Uterus (tissue), 4 donors: ENCODE results near the gene DPY19L3. TPM values are rescaled to one million over a fixed set of nuclear protein-coding genes. Genes with fewer than 3 reads are reported as not detected.

Experiments
- DNase-seq, 2 donors: peaks; one replicate each; pipeline ENCODE4 v3.0.0-alpha.2; 2019 to 2020
- H3K27ac ChIP-seq, 2 donors: fragments of 200-600 bp; sonication (generic); 1 replicate in 1 of 2; 2 replicates in 1 of 2; pipeline ENCODE4 v1.5.1; 2016 to 2018
- H3K27me3 ChIP-seq, 2 donors: fragments of 200-600 bp; sonication (generic); one replicate each; pipeline ENCODE4 v1.5.1; 2018 to 2019; ENCODE audit warnings: control low read depth in 1 of 2
- H3K36me3 ChIP-seq, 2 donors: fragments of 200-600 bp; sonication (generic); one replicate each; pipeline ENCODE4 v1.5.1; 2019; ENCODE audit warnings: control low read depth in 1 of 2
- H3K4me1 ChIP-seq, 2 donors: fragments of 200-600 bp; sonication (generic); one replicate each; pipeline ENCODE4 v1.5.1; 2018 to 2019; ENCODE audit warnings: control low read depth in 1 of 2
- H3K4me3 ChIP-seq, 2 donors: fragments of 200-600 bp; sonication (generic); 1 replicate in 1 of 2; 2 replicates in 1 of 2; pipeline ENCODE4 v1.5.1; 2018 to 2019; ENCODE audit warnings: mild to moderate bottlenecking in 1 of 2
- H3K9me3 ChIP-seq, 2 donors: fragments of 200-600 bp; sonication (generic); one replicate each; pipeline ENCODE4 v1.5.1; 2019; ENCODE audit warnings: control low read depth in 1 of 2
- CTCF ChIP-seq, 4 experiments: fragments of 200-600 bp in 2 of 4; fragments of 450-650 bp in 2 of 4; sonication (generic) in 2 of 4; IDR thresholded peaks; one replicate each; pipeline ENCODE4 v1.5.1; 2016 to 2019; ENCODE audit warnings: antibody characterized with exemption in 4 of 4, mild to moderate bottlenecking in 2 of 4, moderate library complexity in 1 of 4
- POLR2A ChIP-seq, 2 donors: fragments of 450-650 bp; IDR thresholded peaks; one replicate each; pipeline ENCODE4 v1.6.1; 2016; ENCODE audit warnings: antibody characterized with exemption in 2 of 2, mild to moderate bottlenecking in 1 of 2, moderate library complexity in 1 of 2
- intact Hi-C: fragments of 100-400 bp; cut with DNase I; formaldehyde crosslinking; loops from one replicate; pipeline ENCODE4 v1.15.1; 2023; ENCODE audit warnings: low total_unique reads
- total RNA-seq, 4 donors: library from RNA; depleted of rRNA in 3 of 4; stranded (reverse); fragments of >200 nt in 3 of 4; gene quantifications; one replicate each; pipeline versions ENCODE4 v1.1.0 to v1.2.4, GENCODE V29; 2014 to 2023
- donor health status: DM: yes; HTN: yes; CAD: no.

Gene DPY19L3
- total RNA-seq, 4 donors from 2014 or later, result 10.2 to 58.9 (median 34.7) TPM

GRCh38 chr19:32459204-32459865 lies 53.8 kb downstream of the DPY19L3 start:
- Histone ChIP-seq H3K4me3 (no peak overlapping the region), H3K27me3 (no peaks in the 10 kb centered on the region), H3K4me1 (no peaks in the 10 kb centered on the region), H3K9me3 (no peaks in the 10 kb centered on the region), H3K36me3 (no peaks in the 10 kb centered on the region), H3K27ac (no peak overlapping the region)
- no peak for DNase-seq
- no peak for TF ChIP-seq POLR2A (IDR thresholded peaks at IDR 0.05)
- no peak for TF ChIP-seq CTCF (IDR thresholded peaks at IDR 0.05)
- intact Hi-C loops, result no loop called here

- DNase-seq, result no peak
- no peaks in the 10 kb centered on the region for H3K36me3 ChIP-seq
- intact Hi-C loops, result no loop called here
Observed at GRCh38 chr19:32460476-32460875, 54.9 kb downstream of the DPY19L3 start.

GRCh38 chr19:32464279-32464678 lies 58.7 kb downstream of the DPY19L3 start:
- H3K36me3 ChIP-seq, result no peaks in the 10 kb centered on the region
- TF ChIP-seq CTCF (IDR thresholded peaks at IDR 0.05) (no peak), POLR2A (IDR thresholded peaks at IDR 0.05) (no peak)
- no peak overlapping the region for H3K27ac ChIP-seq
- no peaks in the 10 kb centered on the region for H3K4me1 ChIP-seq
- no peaks in the 10 kb centered on the region for H3K27me3 ChIP-seq
- no peak for DNase-seq
- no peak overlapping the region for H3K4me3 ChIP-seq
- no peaks in the 10 kb centered on the region for H3K9me3 ChIP-seq
- intact Hi-C loops, result no loop called here

More at GRCh38 chr19:32460476-32460875, 54.9 kb downstream of the DPY19L3 start:
- Histone ChIP-seq H3K9me3 (no peaks in the 10 kb centered on the region), H3K4me3 (no peak overlapping the region), H3K27me3 (no peaks in the 10 kb centered on the region), H3K27ac (no peak overlapping the region), H3K4me1 (no peaks in the 10 kb centered on the region)
- TF ChIP-seq CTCF (IDR thresholded peaks at IDR 0.05) (no peak), POLR2A (IDR thresholded peaks at IDR 0.05) (no peak)

- no peaks in the 10 kb centered on the region for H3K27me3 ChIP-seq
- intact Hi-C loops, result no loop called here
- no peaks in the 10 kb centered on the region for H3K9me3 ChIP-seq
- TF ChIP-seq POLR2A (IDR thresholded peaks at IDR 0.05) (no peak), CTCF (IDR thresholded peaks at IDR 0.05) (no peak)
- H3K4me1 ChIP-seq, result no peaks in the 10 kb centered on the region
- no peak overlapping the region for H3K27ac ChIP-seq
- DNase-seq, result no peak
- no peak overlapping the region for H3K4me3 ChIP-seq
- H3K36me3 ChIP-seq, result no peaks in the 10 kb centered on the region
Observed at GRCh38 chr19:32465176-32465575, 59.6 kb downstream of the DPY19L3 start.

GRCh38 chr19:32469795-32470194 lies 64.2 kb downstream of the DPY19L3 start:
- H3K4me1 ChIP-seq, result no peaks in the 10 kb centered on the region
- no peak overlapping the region for H3K27ac ChIP-seq
- H3K36me3 ChIP-seq, result no peaks in the 10 kb centered on the region
- no peak for TF ChIP-seq POLR2A (IDR thresholded peaks at IDR 0.05)
- H3K4me3 ChIP-seq, result no peak overlapping the region
- H3K27me3 ChIP-seq, result no peaks in the 10 kb centered on the region
- no peaks in the 10 kb centered on the region for H3K9me3 ChIP-seq
- intact Hi-C loops, result no loop called here
- no peak for DNase-seq

- TF ChIP-seq CTCF (IDR thresholded peaks at IDR 0.05), result no peak
- no peak for TF ChIP-seq POLR2A (IDR thresholded peaks at IDR 0.05)
- intact Hi-C loops, result no loop called here
- H3K36me3 ChIP-seq, result no peaks in the 10 kb centered on the region
- DNase-seq, result no peak
- H3K27ac ChIP-seq, result no peak overlapping the region
- H3K4me1 ChIP-seq, result no peaks in the 10 kb centered on the region
- no peak overlapping the region for H3K4me3 ChIP-seq
- no peaks in the 10 kb centered on the region for H3K27me3 ChIP-seq
- no peaks in the 10 kb centered on the region for H3K9me3 ChIP-seq
Observed at GRCh38 chr19:32471095-32471494, 65.5 kb downstream of the DPY19L3 start.
